Natural killer cell (primary cell): Measurements from ENCODE around the gene CD7. TPM values are rescaled to one million over a fixed set of nuclear protein-coding genes. Genes with fewer than 3 reads are reported as not detected.

Experiments used
- ATAC-seq, 3 donors: fragments of 150-1000 bp in 2 of 3; fragments of 200-7000 bp in 1 of 3; cut with Tn5 transposase; 1 replicate in 1 of 3; 2 replicates in 2 of 3; pipeline ENCODE4 v1.10.0; 2021; ENCODE audit warnings: mild to moderate bottlenecking in 2 of 3, moderate library complexity in 2 of 3
- DNase-seq, 2 donors: peaks; one replicate each; pipeline versions ENCODE4 v3.0.0 to v3.0.0-alpha.2; 2013 to 2021; ENCODE audit warnings: mixed read lengths in 1 of 2
- H3K27ac ChIP-seq: one replicate; pipeline ENCODE4 v1.5.1; 2013; ENCODE audit warnings: mild to moderate bottlenecking, low read length
- H3K27me3 ChIP-seq: one replicate; pipeline ENCODE4 v1.6.1; 2013; ENCODE audit warnings: low read length; ENCODE audit not compliant: control insufficient read depth, insufficient read depth
- H3K36me3 ChIP-seq: one replicate; pipeline ENCODE4 v1.6.1; 2013; ENCODE audit warnings: low read length; ENCODE audit not compliant: control insufficient read depth, insufficient read depth
- H3K4me1 ChIP-seq: one replicate; pipeline ENCODE4 v1.6.1; 2013; ENCODE audit warnings: low read length; ENCODE audit not compliant: control insufficient read depth, insufficient read depth
- H3K4me3 ChIP-seq: one replicate; pipeline ENCODE4 v1.5.1; 2013; ENCODE audit warnings: low read length
- H3K9me3 ChIP-seq: one replicate; pipeline ENCODE4 v1.6.1; 2013; ENCODE audit warnings: low read length; ENCODE audit not compliant: control insufficient read depth, insufficient read depth
- H3K27ac Mint-ChIP-seq, 2 donors: one replicate each; pipeline ENCODE4 v1.8.0; 2022; ENCODE audit warnings: mild to moderate bottlenecking in 2 of 2, mixed read lengths in 2 of 2, moderate library complexity in 1 of 2
- H3K27me3 Mint-ChIP-seq, 2 donors: one replicate each; pipeline ENCODE4 v1.8.0; 2022; ENCODE audit warnings: low read depth in 2 of 2, mixed read lengths in 2 of 2
- H3K36me3 Mint-ChIP-seq: one replicate; pipeline ENCODE4 v1.8.0; 2022; ENCODE audit warnings: mixed read lengths
- H3K4me1 Mint-ChIP-seq, 2 donors: one replicate each; pipeline ENCODE4 v1.8.0; 2022; ENCODE audit warnings: mixed read lengths in 2 of 2
- H3K4me3 Mint-ChIP-seq: one replicate; pipeline ENCODE4 v1.8.0; 2022; ENCODE audit warnings: mild to moderate bottlenecking, moderate library complexity, mixed read lengths
- H3K9me3 Mint-ChIP-seq, 2 donors: one replicate each; pipeline ENCODE4 v1.8.0; 2022; ENCODE audit warnings: mixed read lengths in 2 of 2
- CTCF ChIP-seq: fragments of 200-600 bp; IDR thresholded peaks from one replicate; pipeline ENCODE4 v1.8.0; 2022; ENCODE audit warnings: antibody characterized with exemption
- WGBS: methylation state at CpG from one replicate; pipeline ENCODE4 v1.1.7; 2013; ENCODE audit warnings: missing lambda C conversion rate; ENCODE audit not compliant: insufficient coverage; 5-methylcytosine and 5-hydroxymethylcytosine counted together
- intact Hi-C: fragments of 100-400 bp; cut with micrococcal nuclease; formaldehyde crosslinking; loops from one replicate; pipeline ENCODE4 v1.14.2; 2022
- total RNA-seq, 4 donors: library from RNA; stranded (reverse); fragments of 120-200 nt in 1 of 4; gene quantifications; one replicate each; pipeline versions ENCODE4 v1.2.3 to v1.2.4, GENCODE V29; 2013 to 2022

The CD7 gene
- total RNA-seq, 3 donors from 2014 or later (not counting 1 experiment from before 2014, with no cell fraction given), result 464 to 564 (median 522) TPM

- no peak for TF ChIP-seq CTCF
- H3K27me3 Mint-ChIP-seq, result no peaks in the 10 kb centered on the region
- no peaks in the 10 kb centered on the region for H3K27me3 ChIP-seq
- peak overlapping the region; percentile 96 for H3K4me3 Mint-ChIP-seq
- peak overlapping the region; percentile 77 for H3K4me3 ChIP-seq
- DNase-seq (peak in 1 of 2 donors; percentile 59), ATAC-seq (peak; percentile 30 to 46 (median 31))
- peaks cover 18 to 40% of the 10 kb centered on the region in 2 donors for H3K4me1 Mint-ChIP-seq
- intact Hi-C loops, result loop anchor here (1.0 to 5.0 kb wide), 3 partner anchors 14 to 50 kb away; no protein-coding TSS in a partner anchor
- H3K9me3 Mint-ChIP-seq, result no peaks in the 10 kb centered on the region
- H3K36me3 Mint-ChIP-seq, result no peaks in the 10 kb centered on the region
- H3K4me1 ChIP-seq, result peaks cover 64% of the 10 kb centered on the region
- 41% methylated on average over 29 of the region's 29 CpGs for WGBS
- H3K9me3 ChIP-seq, result no peaks in the 10 kb centered on the region
- H3K36me3 ChIP-seq, result peaks cover 17% of the 10 kb centered on the region
- peak overlapping the region; percentile 78 for H3K27ac ChIP-seq
- no peak overlapping the region for H3K27ac Mint-ChIP-seq
Measured at GRCh38 chr17:82316651-82317393, 586 bp downstream of the CD7 start.

- Histone ChIP-seq H3K4me3 (peak overlapping the region; percentile 77), H3K36me3 (peaks cover 17% of the 10 kb centered on the region), H3K27ac (peak overlapping the region; percentile 78), H3K27me3 (no peaks in the 10 kb centered on the region), H3K4me1 (peaks cover 54% of the 10 kb centered on the region), H3K9me3 (no peaks in the 10 kb centered on the region)
- ATAC-seq, result peak; percentile 30 to 44 (median 40)
- DNase-seq, result peak in 1 of 2 donors; percentile 78
- peak overlapping the region; percentile 96 for H3K4me3 Mint-ChIP-seq
- no peak overlapping the region for H3K27ac Mint-ChIP-seq
- intact Hi-C loops, result loop anchor here (2.0 to 5.0 kb wide), 2 partner anchors 13 to 49 kb away; no protein-coding TSS in a partner anchor
- H3K4me1 Mint-ChIP-seq, result peaks cover 14 to 35% of the 10 kb centered on the region in 2 donors
- no peaks in the 10 kb centered on the region for H3K36me3 Mint-ChIP-seq
- 2% methylated on average over 36 of the region's 36 CpGs for WGBS
- no peaks in the 10 kb centered on the region for H3K27me3 Mint-ChIP-seq
- no peaks in the 10 kb centered on the region for H3K9me3 Mint-ChIP-seq
- no peak for TF ChIP-seq CTCF
Measured at GRCh38 chr17:82315703-82316358, 1.6 kb downstream of the CD7 start.

GRCh38 chr17:82314727-82315605 lies 2.4 kb downstream of the CD7 start:
- WGBS, result 44% methylated on average over 32 of the region's 32 CpGs
- peak in 1 of 2 donors; percentile 23 for DNase-seq
- peak overlapping the region in 1 of 2 donors; percentile 23 for H3K27ac Mint-ChIP-seq
- peak overlapping the region; percentile 96 for H3K4me3 Mint-ChIP-seq
- H3K4me3 ChIP-seq, result peak overlapping the region; percentile 77
- no peaks in the 10 kb centered on the region for H3K36me3 Mint-ChIP-seq
- no peak for ATAC-seq
- H3K27me3 Mint-ChIP-seq, result no peaks in the 10 kb centered on the region
- TF ChIP-seq CTCF, result no peak
- H3K27ac ChIP-seq, result peak overlapping the region; percentile 78
- H3K36me3 ChIP-seq, result peaks cover 17% of the 10 kb centered on the region
- no peaks in the 10 kb centered on the region for H3K9me3 ChIP-seq
- H3K4me1 Mint-ChIP-seq, result peaks cover 14 to 39% of the 10 kb centered on the region in 2 donors
- intact Hi-C loops, result loop anchor here (5.0 kb wide), 1 partner anchor 48 kb away; no protein-coding TSS in a partner anchor
- H3K9me3 Mint-ChIP-seq, result no peaks in the 10 kb centered on the region
- H3K4me1 ChIP-seq, result peaks cover 51% of the 10 kb centered on the region
- H3K27me3 ChIP-seq, result no peaks in the 10 kb centered on the region
